Activated CD4-positive, alpha-beta T cell treated with anti-CD3 and anti-CD28 coated beads, Interleukin-2, amount 10 ng/mL, durations not matched to agents 7 days and 5 days (primary cell): ENCODE data around the gene PYROXD2. TPM values are rescaled to one million over a fixed set of nuclear protein-coding genes. Genes with fewer than 3 reads are reported as not detected.

Experiments
- CTCF ChIA-PET: fragments of 350-600 bp; sonication (Branson Sonifier 250); formaldehyde crosslinking; loops from one replicate; lab custom pipeline; 2021; ENCODE audit warnings: antibody characterized with exemption; lab: Charles Lee
- POLR2A ChIA-PET: fragments of 350-600 bp; sonication (Branson Sonifier 250); formaldehyde crosslinking; loops from one replicate; lab custom pipeline; 2021; ENCODE audit warnings: antibody characterized with exemption; lab: Charles Lee
- DNase-seq: peaks from one replicate; pipeline ENCODE4 v3.0.0-alpha.2; 2020
- H3K27ac Mint-ChIP-seq: one replicate; pipeline ENCODE4 v1.8.0; 2021; ENCODE audit warnings: mild to moderate bottlenecking, moderate library complexity, mixed read lengths
- H3K27me3 Mint-ChIP-seq: one replicate; pipeline ENCODE4 v1.8.0; 2021; ENCODE audit warnings: mixed read lengths
- H3K36me3 Mint-ChIP-seq: one replicate; pipeline ENCODE4 v1.8.0; 2021; ENCODE audit warnings: low read depth, mixed read lengths
- H3K4me1 Mint-ChIP-seq: one replicate; pipeline ENCODE4 v1.8.0; 2021; ENCODE audit warnings: mixed read lengths
- H3K4me3 Mint-ChIP-seq: one replicate; pipeline ENCODE4 v1.8.0; 2021; ENCODE audit warnings: mild to moderate bottlenecking, moderate library complexity, mixed read lengths
- H3K9me3 Mint-ChIP-seq: one replicate; pipeline ENCODE4 v1.8.0; 2021; ENCODE audit warnings: mixed read lengths
- total RNA-seq, 2 experiments: library from RNA; stranded (reverse); gene quantifications; one replicate each; pipeline ENCODE4 v1.2.3, GENCODE V29; 2021

PYROXD2 gene
- total RNA-seq, 2 experiments from 2014 or later = 6.2 to 10.0 TPM

DNA sequence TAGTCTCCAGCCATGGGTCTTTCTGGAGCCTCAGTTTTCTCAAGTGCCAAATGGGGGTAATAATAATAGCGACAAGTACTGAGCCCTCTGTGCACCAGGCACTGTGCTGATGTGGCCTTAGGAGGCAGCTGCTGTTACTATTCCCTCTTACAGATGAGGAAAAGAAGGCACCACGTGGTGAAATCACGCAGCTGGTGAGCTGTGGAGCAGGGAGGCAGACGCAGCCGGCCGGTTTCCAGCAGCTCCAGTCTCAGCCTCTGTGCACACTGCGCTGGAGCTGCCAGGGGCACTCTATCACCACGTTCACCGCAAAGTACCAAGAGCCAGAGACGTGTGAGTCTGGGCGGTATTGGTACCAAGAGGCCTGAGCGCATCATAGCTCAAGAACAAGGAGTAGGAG, 9.6 kb downstream of the PYROXD2 start:
- no peak for DNase-seq
- H3K4me3 Mint-ChIP-seq = no peak overlapping the region
- no peak overlapping the region for H3K27ac Mint-ChIP-seq
- H3K27me3 Mint-ChIP-seq = no peaks in the 10 kb centered on the region
- H3K9me3 Mint-ChIP-seq = no peaks in the 10 kb centered on the region
- ChIA-PET POLR2A (no interaction called here), CTCF (interaction anchor here (0.8 kb wide), 1 partner anchor 20 kb away, joined by 3 read pairs; no protein-coding TSS in a partner anchor)
- no peaks in the 10 kb centered on the region for H3K36me3 Mint-ChIP-seq
- peaks cover 8% of the 10 kb centered on the region for H3K4me1 Mint-ChIP-seq

DNA sequence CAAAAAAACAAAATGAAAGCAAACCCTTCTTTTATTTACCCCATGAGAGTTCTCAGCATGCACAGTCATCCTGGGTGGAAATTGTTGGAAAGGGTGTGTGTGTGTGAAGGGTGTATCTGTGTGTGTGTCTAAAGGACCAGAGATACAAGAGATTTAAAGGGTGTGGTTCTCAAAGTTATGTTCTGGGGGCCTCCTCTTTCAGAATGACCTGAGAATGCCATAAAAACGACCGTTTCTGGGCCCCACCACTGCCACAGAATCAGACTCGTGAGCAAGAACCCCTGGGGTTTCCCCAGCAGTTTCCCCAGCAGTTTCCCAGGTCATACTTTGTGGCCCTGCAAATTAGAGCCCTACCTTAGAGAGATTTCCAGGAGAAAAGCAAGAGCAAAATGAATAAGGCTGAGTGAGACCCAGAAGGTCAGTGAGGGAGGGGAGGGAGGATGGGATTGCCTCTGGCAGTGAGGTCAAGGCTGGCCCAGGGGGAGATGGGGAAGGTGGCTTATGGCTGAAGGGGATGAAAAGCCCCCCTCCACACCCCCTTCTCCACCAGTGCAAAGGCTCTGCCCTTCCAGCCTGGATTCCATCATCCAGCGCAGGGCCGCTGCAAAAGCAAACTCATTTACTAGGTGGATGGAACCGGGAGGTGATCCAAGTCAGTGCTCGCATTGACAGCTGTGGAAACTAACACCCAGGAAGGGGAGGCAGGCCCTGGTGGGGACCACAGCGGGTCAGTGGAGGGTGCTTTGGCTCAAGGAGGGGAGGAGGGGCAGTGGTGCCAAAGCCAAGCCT, 10.2 kb downstream of the PYROXD2 start:
- Mint-ChIP-seq H3K27ac (peak overlapping the region; percentile 50), H3K27me3 (no peaks in the 10 kb centered on the region), H3K4me1 (peaks cover 8% of the 10 kb centered on the region), H3K9me3 (no peaks in the 10 kb centered on the region), H3K36me3 (no peaks in the 10 kb centered on the region), H3K4me3 (no peak overlapping the region)
- CTCF ChIA-PET = no interaction called here
- DNase-seq = no peak
- POLR2A ChIA-PET = no interaction called here

DNA sequence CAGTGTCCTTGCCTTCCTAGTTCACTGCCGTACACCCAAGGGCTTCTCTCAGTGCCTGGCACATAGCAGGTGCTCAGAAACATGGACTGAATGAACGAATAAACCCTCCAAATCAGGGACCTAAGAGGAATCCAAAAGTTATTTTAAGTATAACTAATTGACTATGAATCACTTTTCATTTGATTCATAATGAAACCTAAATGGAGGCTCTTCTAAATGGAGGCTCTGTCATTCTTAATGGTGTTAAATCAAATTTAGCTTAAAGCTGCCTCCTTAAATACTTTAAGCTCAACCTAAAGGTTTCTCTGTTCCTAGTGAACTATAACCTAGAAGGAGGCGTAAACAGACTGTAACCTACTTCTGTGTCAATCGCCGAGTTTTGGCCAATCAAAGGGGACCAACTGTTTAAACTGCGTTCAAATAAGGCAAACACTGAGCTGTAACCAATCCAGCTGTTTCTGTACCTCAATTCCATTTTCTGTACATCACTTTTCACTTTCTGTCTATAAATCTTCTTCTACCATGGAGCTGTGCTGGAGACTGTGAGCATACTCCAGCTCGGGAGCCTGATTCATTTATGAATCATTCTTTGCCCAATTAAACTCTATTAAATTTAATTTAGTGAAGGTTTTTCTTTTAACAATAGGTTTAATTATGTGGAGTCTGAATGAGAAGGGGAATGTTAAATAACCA, 11.0 kb downstream of the PYROXD2 start:
- Mint-ChIP-seq H3K9me3 (no peaks in the 10 kb centered on the region), H3K4me1 (peaks cover 8% of the 10 kb centered on the region), H3K27me3 (no peaks in the 10 kb centered on the region), H3K4me3 (no peak overlapping the region), H3K27ac (no peak overlapping the region), H3K36me3 (no peaks in the 10 kb centered on the region)
- ChIA-PET POLR2A (no interaction called here), CTCF (no interaction called here)
- no peak for DNase-seq

DNA sequence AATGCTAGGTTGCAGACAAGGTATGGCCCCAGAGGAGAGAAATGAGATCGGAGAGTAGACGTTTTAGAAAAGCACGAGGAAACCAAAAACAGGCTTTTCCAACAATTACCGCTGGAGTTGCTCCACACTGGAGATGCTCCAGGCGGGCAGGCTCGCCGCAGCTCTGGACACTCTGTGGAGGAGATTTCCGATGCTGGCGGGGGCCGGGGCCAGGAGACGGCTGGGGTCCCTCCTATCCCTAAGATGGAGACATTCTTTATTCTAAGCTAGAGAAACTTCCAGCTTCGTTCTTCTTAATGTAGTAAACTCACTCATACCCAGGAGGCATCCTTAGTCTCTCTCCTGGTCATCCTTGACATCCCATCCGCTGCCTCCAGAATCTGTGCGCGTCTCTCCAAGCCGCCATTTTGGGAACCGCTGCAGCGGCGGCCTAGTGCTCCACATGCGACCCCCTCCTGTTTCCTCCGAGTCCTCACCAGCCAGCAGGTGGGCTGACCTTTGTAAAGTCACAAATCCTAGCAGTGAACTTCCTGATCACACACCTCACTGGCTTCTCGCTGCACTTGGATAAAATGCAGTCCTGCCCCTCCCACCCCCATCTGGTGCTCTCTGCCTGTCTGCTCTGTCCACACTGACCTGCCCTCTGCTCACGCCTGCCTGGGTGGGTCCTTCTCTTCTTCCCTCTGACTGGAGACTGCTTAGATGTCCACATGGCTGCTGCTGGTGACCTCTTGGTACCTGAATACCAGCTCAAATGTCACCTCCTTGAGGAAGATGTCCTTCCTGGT, 11.9 kb downstream of the PYROXD2 start:
- Mint-ChIP-seq H3K27ac (no peak overlapping the region), H3K4me1 (peaks cover 8% of the 10 kb centered on the region), H3K9me3 (no peaks in the 10 kb centered on the region), H3K4me3 (no peak overlapping the region), H3K27me3 (no peaks in the 10 kb centered on the region), H3K36me3 (no peaks in the 10 kb centered on the region)
- ChIA-PET CTCF (no interaction called here), POLR2A (no interaction called here)
- DNase-seq = no peak

DNA sequence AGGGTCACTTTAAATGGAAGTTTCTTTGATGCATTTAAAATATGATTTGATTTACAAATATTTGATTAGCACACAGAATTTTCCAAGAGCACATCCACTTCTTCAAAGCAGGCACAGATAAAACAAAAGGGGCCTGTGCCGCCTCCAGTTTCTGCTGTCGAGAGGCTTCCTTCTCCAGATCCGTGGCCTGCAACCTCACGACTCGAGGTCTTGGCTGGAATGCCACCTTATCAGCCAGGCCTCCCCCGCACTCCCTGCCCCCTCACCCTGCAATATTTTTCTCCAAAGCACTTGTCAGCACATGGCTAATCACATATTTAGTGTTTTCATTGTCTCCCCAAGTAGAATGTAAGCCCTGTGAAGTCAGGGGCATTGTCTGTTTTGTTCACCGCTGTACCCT, 12.5 kb downstream of the PYROXD2 start:
- peaks cover 8% of the 10 kb centered on the region for H3K4me1 Mint-ChIP-seq
- H3K36me3 Mint-ChIP-seq = no peaks in the 10 kb centered on the region
- H3K9me3 Mint-ChIP-seq = no peaks in the 10 kb centered on the region
- no peak for DNase-seq
- ChIA-PET POLR2A (no interaction called here), CTCF (no interaction called here)
- no peaks in the 10 kb centered on the region for H3K27me3 Mint-ChIP-seq
- H3K27ac Mint-ChIP-seq = no peak overlapping the region
- H3K4me3 Mint-ChIP-seq = no peak overlapping the region

DNA sequence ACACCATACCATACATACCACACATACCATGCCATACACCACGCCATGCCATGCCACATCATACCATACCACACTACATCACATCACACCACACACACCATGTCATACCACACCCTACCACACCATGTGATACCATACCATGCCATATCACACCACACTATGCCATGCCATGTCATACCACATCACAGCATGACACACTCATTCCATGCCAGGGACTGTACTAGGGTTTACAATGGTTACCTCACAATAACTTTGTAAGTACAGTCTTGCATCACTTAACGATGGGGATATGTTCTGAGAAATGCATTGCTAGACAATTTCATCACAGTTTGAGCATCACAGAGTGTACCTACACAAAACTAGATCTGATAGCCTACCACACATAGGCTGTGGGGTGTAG, 14.5 kb downstream of the PYROXD2 start:
- H3K4me3 Mint-ChIP-seq = no peak overlapping the region
- H3K4me1 Mint-ChIP-seq = peaks cover 8% of the 10 kb centered on the region
- no peaks in the 10 kb centered on the region for H3K9me3 Mint-ChIP-seq
- H3K27me3 Mint-ChIP-seq = no peaks in the 10 kb centered on the region
- H3K36me3 Mint-ChIP-seq = no peaks in the 10 kb centered on the region
- ChIA-PET CTCF (no interaction called here), POLR2A (no interaction called here)
- H3K27ac Mint-ChIP-seq = no peak overlapping the region
- no peak for DNase-seq

DNA sequence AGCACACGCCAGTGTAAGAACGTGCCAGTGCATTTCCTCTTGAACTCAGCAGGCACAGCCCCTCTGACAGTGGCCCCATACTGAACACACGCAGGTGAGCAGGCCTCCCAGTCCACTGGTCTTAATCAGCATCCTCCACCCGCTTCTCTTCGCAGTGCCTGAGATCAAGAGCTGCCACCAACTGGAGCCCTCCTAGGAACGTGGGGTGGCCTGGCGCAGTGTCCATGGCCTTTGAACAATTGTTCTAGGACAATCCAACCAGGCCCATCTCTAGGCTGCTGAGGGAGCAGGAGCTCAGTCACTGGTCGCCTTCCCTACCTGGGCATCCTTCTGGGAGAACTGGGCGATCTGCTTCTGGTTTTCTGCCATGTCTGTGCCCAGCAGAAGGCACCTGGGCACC, 15.2 kb downstream of the PYROXD2 start:
- CTCF ChIA-PET = no interaction called here
- Mint-ChIP-seq H3K9me3 (no peaks in the 10 kb centered on the region), H3K4me3 (no peak overlapping the region), H3K36me3 (no peaks in the 10 kb centered on the region), H3K27ac (no peak overlapping the region), H3K27me3 (no peaks in the 10 kb centered on the region), H3K4me1 (peaks cover 8% of the 10 kb centered on the region)
- POLR2A ChIA-PET = no interaction called here
- DNase-seq = no peak

DNA sequence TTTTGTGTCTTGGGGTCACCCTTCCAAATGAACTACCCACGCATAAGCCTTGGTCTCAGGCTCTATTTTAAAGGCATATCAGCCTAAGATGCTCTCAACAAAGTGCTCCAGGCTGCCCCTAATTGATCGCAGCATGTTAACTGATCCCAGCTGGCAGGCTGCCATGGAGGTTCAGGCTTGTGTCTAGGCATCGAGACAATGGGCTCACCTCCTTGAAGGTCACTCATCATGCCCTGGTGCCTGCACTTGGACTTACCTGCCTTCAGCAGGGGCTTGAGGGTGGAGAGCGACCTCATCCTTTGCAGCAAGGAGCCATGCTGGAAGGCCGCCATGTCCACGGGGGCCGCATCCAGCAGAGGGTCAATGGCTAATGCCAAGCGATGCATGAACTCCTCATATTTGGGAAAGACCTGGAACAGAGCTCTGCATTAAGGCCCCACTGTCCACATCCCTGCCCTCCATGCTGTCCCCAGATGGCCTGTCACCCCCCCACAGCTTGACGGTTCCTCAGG, 17.8 kb downstream of the PYROXD2 start:
- CTCF ChIA-PET = no interaction called here
- H3K4me1 Mint-ChIP-seq = peaks cover 7% of the 10 kb centered on the region
- POLR2A ChIA-PET = no interaction called here
- H3K27me3 Mint-ChIP-seq = no peaks in the 10 kb centered on the region
- no peaks in the 10 kb centered on the region for H3K9me3 Mint-ChIP-seq
- no peaks in the 10 kb centered on the region for H3K36me3 Mint-ChIP-seq
- DNase-seq = no peak
- H3K27ac Mint-ChIP-seq = no peak overlapping the region
- H3K4me3 Mint-ChIP-seq = no peak overlapping the region

DNA sequence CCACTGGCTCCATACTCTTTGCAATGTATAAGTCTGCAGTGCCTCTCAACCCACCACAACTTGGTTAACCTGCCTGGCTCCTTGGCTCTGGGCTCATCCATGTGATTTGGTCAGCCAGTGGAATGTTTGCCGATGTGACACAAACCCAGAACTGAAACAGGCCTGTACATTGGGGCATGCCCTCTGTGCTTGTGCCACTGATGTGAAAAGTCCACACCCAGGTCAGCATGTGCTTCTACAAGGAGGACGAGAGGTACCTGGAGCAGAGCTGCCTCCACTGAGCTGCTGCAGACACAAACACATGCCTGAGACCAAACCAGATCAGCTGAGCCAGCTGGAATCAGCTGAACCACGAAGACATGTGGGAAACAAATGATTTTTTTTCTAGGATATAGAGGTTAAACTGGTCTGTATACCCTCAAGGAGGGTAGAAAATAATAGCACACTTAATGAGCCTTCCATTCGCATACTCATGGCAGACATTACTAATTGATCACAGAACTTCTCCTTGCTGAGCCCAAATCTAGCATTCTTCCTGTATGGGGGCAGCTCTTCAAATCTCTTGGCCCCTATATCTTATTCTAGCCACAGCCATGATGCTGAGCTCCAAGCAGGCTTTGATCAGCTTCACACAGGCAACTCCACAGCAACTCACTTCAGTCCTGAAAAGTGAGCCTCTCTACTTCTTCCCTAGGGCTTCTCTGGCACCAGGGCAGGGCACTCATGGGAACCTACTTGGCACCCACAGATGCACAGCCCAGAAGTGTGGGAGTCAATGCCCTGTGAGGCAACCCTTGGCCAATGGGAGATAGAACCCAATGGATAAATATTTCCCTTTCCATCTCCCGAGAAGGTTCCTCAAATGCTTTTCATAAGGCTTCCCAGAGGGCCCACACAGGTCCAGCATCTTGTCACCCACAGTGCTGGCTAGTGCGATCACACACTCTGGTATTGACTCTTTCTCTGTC, 18.6 kb downstream of the PYROXD2 start:
- ChIA-PET POLR2A (no interaction called here), CTCF (interaction anchor here (0.5 to 0.9 kb wide), 2 partner anchors 11 to 13 kb away, joined by 3 read pairs; no protein-coding TSS in a partner anchor)
- no peak for DNase-seq
- H3K27me3 Mint-ChIP-seq = no peaks in the 10 kb centered on the region
- H3K4me3 Mint-ChIP-seq = no peak overlapping the region
- H3K27ac Mint-ChIP-seq = no peak overlapping the region
- H3K36me3 Mint-ChIP-seq = no peaks in the 10 kb centered on the region
- H3K9me3 Mint-ChIP-seq = no peaks in the 10 kb centered on the region
- H3K4me1 Mint-ChIP-seq = peaks cover 12% of the 10 kb centered on the region

DNA sequence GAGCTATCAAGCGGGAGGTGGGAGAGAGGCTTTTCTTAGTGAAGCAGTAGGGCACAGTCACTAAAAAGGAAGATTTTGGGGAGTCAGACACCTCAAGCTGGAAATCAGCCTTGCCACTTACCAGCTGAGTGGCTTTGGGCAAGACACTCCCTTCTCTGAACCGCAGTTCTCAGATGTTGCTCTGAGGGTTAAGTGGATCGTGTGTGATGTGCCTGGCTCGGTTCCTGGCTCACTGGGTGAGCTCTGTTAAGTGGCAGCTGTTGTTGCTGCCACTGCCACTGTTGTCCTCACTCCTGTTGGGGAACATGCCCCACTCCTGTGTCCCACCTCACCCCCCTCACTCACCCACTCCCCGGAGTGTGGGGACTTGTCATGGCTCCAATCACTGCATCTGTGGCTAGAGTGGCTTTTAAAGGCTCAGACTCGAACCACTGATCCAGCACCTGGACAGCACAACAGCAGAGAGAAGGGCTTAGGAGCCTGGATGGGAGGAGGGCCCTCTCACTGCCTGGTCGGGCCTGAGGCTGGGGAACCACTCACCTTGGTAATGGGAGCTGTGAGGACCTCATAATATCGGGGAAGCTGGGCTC, 20.0 kb downstream of the PYROXD2 start:
- DNase-seq = no peak
- H3K4me3 Mint-ChIP-seq = no peak overlapping the region
- CTCF ChIA-PET = interaction anchor here (1.1 to 1.4 kb wide), 2 partner anchors 11 to 13 kb away, joined by 5 read pairs; no protein-coding TSS in a partner anchor

DNA sequence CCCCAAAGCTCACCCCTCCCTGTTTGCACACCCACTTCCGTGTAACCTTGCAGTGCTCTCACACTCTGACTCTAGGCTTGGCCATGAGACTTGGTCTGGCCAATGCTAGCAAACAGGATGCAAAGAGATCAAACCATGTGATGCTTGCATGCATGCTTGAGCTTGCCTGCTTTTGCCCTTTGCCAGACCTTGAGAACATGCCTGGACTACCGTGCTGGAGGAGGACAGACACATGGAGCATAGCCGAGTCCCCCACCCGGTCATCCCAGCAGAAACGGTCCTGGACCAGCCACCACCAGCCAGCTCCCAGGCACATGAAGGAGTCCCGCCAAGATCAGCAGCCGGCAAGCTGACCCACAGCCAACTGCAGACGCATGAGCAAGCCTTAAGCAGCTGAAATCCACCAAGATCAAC, 23.4 kb downstream of the PYROXD2 start:
- Mint-ChIP-seq H3K27me3 (no peaks in the 10 kb centered on the region), H3K4me3 (peak overlapping the region; percentile 40)

More for the DNA sequence above, 20.0 kb downstream of the PYROXD2 start:
- peaks cover 24% of the 10 kb centered on the region for H3K4me1 Mint-ChIP-seq
- H3K27me3 Mint-ChIP-seq = no peaks in the 10 kb centered on the region
- no peak overlapping the region for H3K27ac Mint-ChIP-seq
- H3K9me3 Mint-ChIP-seq = no peaks in the 10 kb centered on the region
- POLR2A ChIA-PET = no interaction called here
- no peaks in the 10 kb centered on the region for H3K36me3 Mint-ChIP-seq

More for the DNA sequence above, 23.4 kb downstream of the PYROXD2 start:
- no peak for DNase-seq
- Mint-ChIP-seq H3K36me3 (no peaks in the 10 kb centered on the region), H3K9me3 (no peaks in the 10 kb centered on the region), H3K4me1 (peaks cover 24% of the 10 kb centered on the region), H3K27ac (peak overlapping the region; percentile 74)
- POLR2A ChIA-PET = no interaction called here
- CTCF ChIA-PET = interaction anchor here (0.6 to 1.0 kb wide), 3 partner anchors 44 to 86 kb away, joined by 3 read pairs; no protein-coding TSS in a partner anchor
